ENCODE measurements around the gene ZHX3.

Gene ZHX3

DNA sequence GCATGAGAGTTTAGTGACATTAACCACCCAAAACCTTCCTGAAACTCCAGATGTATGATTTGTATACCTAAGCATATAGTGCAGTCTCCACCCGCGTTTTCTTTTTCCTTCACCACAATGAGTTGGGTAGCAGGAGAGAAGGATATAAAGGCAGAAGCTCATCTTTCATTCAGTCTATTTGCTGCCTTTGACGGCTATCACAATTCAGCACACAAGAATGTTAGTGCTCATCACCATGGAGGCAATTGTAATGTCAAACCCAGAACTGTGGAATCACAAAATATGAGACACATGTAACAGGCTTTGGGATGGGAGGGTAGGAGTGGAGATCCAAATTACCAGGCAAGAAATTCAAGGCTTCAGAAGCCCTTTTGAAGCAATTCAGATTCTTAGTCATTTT, 17.6 kb downstream of the ZHX3 start:
- DNase-seq: no peak

DNA sequence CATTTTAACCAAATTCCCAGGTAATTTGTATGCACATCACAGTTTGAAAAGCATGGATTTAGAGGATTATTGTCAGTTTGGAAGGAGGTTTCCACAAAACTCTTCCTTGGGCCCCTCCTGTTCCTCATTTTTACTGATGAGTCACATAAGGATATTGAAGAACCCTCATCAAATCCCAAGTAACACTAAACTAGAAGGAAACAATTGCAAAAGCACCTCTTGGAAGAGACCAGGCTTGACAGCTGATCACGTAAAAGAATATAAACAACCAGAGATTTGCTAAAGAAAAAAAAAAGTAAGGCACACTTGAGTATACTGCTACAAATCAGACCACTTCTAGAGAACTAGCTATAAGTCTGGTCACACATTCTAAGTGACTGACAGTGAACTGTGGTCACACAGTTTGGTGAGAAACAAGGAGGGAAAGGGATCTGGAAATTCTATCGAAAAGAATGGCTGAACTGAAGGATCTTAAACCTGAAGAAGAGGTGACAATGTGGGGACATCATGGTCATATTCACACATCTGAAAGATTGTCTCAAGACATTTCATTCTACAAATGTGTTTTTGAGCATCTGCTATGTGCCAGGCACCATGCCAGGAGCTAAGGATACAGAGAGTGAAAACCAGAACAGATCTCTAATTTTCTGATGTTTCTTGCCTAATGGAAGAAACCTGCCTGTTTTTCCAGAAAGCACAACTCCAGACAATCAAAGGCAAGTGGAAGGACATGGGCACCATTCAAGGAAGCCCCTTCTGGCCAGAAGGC, 24.1 kb downstream of the ZHX3 start:
- DNase-seq: peak in 1 of 14 donors; percentile 56

DNA sequence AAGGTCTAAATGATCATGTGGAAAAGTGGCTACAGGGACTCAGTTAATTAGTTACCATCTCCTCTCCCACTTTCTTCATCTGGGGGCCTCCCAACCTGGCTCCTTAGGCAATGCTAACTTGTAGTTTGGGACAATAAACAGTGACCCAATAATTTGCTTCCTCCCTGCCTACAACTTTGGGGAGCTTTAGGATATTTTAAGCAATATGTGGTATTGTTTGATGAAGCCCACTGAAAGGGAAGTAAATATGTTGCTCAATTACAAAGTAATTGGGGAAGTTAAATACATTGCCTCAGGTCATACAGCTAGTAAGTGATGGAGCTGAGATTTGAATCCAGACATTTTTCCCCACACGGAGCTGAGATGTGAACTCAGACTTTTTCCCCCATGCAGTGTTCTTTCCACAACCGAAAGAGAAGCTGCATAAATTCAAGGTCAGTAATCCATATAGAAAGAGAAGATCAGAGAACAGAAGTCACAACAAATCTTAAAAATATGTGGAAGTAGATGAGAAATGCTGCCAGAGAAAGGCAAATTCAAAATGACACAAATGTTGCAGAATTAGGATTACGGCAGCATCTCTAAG, 26.6 kb downstream of the ZHX3 start:
- DNase-seq: no peak

DNA sequence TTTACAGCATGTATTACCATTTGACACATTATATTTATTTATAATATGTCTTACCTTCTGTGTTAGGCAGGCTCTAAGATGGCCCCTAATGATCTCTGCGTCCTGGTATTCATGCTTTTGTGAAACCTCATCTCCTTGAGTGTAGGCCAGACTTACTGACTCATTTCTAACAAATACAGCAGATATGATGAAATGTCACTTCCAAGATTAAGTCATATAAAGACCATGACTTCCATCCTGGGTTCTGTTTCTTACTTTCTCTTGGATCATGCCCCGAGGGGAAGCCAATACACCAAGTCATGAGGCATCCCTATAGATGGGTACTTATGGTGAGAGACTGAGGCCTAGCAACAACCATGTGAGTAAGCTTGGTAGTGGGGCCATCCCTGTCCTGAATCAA, 30.2 kb downstream of the ZHX3 start:
- DNase-seq: no peak

DNA sequence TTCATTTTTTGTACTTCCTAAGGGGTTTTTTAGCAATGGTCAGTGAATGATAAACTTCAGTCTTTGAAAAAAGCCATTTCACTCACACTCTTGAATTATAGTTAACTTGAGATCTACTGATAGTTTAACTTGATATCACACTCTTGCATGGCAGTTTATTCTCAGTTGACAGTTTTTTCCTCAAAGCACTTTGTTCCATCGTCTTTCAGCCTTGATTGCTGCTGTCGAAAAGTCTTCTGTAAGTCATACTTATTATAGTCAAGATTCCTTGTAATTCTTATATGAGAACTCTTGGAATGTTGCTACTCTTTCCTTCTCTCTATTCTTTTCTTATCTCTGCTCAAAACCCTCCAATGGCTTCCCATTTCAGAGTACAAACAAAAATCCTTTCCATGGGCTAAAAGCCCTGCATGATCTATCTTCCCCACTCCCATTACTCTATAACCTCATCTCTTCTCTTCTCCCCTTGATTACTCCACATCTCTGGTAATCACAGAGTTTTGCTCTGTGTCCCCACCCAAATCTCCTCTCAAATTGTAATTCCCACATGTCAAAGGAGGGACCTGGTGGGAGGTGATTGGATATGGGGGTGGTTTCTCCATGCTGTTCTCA, 31.2 kb downstream of the ZHX3 start:
- no peak for DNase-seq

DNA sequence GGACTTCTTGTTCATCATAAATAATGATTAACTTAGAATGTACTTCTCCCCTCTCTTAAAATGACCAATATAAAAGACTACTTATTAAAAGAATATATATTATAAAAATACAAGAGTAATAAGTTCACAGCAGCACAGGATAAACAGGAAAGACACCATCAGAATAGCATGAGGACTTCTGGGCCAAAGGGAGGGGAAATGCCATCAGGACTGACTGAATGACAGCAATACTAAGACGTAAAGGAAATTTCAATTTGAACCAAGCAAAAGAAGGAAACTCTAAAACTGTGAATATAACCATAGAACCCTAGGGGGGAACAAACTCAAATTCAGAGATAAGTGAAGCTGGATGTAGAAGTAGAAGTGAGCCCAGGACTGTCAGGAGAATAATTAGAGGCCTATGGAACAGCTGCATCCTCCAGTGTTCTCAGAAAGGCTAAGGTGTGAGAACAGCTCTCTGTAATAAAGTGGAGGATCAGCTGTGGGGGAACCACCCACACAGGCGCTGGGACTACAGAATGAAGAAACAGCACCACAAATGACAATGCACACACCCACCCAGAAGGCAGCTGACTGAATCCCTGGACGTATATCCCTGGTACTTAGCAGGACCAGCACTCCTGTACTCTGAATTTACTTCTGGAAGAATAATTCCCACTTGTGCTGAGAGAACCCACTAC, 37.8 kb downstream of the ZHX3 start:
- no peak for DNase-seq

DNA sequence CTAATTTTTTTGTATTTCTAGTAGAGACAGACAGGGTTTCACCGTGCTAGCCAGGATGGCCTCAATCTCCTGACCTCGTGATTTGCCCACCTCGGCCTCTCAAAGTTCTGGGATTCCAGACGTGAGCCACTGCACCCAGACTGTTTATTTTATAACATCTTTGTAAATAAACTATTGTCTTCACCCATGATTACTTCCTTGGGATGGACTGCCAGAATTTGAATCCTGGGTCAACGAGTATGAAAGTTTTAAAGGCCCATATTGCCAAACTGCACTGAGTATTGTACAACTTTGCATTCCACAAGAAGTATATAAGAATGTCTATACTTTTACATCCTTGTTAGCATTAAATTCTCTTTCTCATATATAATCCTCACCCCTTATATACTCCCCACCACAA, 38.6 kb downstream of the ZHX3 start:
- no peak for DNase-seq

DNA sequence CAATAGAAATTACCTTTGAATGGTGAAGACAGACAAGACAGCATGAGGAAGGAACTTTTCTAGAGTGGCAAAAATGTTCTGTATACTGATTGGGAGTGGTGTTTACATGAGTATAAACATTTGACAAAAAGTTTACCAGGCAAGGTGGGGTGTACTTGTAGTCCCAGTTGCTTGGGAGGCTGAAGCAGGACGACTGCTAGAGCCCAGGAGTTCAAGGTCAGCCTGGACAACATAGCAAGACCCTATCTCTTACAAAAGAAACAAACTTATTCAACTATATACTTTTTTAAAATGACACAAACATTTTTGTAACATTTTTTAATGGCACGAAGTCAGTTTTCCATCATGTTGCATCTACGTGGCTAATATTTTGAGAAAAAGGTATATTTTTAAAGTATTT, 40.5 kb downstream of the ZHX3 start:
- DNase-seq: no peak

DNA sequence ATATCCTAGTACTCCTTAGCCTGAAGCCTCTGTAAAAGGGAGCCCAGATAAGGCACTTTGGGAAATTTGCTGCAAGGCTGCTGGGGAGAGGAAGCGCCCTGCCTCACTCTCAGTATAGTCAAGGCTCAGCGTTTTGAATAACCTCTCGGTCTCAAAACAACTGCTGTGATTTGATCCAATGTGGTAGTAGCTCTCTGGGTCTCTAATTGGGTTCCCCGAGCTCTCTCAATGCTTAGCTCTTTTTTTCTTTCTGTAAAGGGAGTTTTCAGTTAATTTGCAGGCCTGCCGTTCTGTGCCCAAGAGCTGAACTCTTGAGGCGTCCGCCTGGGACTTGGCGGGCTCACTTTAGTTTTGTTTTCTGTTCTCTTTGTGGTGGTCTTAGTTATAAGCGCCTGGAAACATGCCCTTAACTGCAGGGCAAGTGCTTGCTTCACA, 41.2 kb downstream of the ZHX3 start:
- peak in 6 of 14 donors; percentile 3 to 48 (median 27) for DNase-seq

DNA sequence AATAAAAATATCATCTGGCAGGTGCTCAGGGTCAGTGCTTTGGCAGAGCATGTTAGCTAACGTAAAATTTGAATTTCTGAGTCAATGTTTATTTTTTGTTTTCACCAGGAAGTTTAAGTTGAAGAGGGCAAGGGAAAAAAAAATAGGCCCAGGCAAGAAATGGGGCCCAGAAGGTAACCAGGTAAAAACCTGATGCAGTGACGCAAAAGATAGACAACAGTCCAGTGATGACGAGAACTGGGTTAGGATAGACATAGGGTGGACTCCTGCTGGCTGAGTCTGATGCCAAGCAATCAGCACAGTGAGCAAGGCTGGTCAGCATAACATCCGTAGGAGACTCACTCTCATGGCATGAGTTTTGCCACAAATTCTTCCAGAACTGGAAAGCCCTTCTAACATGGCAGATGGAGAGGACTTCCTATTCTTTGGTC, 42.2 kb downstream of the ZHX3 start:
- no peak for DNase-seq

DNA sequence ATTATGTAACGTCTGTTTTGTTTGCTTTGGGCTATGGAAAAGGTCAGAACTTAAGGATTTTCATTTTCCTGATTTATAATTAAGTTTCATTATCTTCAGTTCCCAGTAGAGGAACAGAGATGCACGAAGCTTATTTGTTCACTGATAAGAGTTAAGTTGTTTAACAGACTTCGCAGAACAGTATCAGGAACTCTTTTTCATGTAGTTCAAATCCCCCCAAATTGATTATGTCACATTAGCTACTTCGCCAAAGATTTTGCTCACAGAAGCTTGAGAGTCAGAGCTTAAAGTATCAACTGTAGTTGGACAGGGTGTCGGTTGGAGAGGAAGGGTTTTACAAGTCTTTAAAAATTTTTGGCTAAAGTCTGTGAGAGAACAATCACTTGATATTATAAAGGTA, 43.4 kb downstream of the ZHX3 start:
- DNase-seq: no peak

DNA sequence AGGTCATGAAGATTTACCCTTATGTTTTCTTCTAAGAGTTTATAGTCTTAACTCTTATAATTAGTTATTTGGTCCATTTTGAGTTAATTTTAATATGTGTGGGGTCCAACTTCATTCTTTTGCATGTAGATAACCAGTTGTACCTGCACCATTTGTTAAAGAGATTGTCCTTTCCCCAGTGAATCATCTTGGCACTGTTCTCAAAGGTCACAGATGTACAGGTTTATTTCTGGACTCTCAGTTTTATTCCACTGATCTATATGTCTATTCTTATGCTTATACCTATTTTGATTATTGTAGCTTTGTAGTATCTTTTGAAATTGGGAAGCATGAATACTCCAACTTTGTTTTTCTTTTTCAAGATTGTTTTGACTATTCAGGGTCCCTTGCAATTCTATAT, 44.1 kb downstream of the ZHX3 start:
- DNase-seq: no peak

DNA sequence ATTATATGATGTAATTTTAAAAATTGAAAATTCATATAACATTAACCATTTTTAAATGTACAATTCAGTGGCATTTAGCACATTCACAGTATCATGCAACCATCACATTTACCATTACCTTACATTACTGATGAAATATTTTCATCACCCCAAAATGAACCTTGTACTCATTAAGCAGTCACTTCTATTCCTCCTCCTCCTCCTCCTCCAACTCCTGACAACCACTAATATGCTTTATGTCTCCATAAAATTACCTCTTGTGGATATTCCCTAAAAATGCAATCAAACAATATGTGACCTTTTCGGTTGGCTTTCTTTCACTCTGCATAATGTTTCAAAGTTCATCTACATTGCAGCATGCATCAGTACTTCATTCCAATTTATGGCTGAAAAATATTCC, 45.2 kb downstream of the ZHX3 start:
- no peak for DNase-seq

DNA sequence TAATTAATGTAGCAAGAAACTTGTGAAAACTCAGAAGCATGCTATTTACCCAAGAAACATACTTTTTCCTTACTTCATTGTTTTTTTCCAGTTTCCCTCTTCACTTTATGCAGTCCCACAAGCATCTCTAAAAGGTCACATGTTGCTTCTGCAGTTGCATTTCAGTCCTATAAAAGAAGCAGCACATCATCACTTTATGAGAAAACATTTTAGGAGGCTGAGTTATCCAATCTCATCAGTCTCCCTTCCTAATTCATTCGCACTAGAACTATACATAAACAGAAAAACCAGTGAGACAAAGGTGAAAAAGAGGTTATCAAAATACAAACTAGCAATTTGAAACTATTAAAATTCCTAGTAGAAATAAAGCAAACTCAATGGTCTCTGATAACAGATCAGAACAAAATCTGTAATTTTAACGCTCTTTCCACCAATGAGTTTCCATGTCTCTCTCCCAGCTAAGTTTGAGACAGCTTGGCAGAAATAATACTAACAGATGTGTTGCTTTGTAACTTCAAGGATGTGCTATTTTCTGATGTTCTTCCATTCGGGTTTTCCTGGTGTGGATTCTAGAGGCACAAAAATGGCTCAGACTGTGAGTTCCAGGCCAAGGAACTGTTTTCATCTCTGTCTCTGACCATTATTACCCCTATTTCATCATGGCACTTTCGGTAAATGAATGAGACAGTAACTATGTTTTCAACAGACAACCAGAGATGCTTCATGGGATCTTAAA, 48.4 kb downstream of the ZHX3 start:
- no peak for DNase-seq

DNA sequence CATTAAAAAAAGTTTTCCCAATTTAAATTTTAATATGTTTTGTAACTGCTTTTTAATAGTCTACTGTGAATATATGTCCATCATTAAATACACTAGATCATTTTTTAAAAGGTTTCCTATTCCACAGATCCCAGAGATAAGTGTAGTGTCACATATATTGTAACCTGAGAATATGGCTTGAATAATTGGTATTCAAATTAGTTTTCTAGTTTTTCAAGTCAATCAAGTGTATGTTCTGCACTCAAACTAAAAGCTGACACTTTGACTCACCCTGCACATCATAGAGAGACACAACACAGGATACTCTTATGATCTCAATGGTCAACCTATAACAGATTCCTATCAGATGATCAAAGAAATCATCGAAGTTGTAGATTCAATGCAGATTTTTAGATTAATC, 49.1 kb downstream of the ZHX3 start:
- DNase-seq: no peak

DNA sequence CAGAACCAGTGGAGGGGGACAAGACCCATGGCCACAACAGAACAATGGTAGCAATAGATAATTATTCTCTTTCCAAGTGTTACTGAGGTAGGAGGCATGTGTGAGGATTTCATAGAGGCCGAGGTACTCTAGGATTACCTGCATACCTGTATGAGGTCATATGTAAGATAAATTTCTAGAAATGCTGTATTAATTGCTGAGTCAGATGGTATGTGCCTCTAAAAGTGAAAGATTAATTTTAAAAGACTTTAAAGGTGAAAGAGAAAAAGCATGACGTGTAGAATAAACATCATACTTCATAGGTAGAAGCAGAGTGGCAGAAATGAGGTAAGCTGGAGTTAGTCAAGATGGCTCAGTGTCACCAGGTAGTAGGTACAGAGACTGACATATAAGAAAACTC, 51.6 kb downstream of the ZHX3 start:
- DNase-seq: no peak

DNA sequence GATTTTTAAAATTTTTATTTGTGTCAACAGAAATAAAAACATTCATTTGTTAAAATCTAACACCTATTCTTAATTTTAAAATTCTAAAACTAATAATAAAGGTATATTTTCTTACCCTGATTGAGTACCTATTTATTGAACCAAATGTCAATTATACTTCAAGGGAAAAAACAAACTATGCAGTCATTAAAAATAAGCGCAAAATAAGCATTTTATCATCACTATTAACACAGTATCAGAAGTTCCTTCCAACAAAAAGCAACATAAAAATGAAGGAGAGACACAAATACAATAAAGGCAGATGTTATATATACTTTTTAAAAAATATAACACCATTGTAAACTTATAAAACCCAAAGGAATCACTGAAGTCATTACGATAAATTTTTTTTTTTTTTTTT, 52.7 kb downstream of the ZHX3 start:
- DNase-seq: no peak

DNA sequence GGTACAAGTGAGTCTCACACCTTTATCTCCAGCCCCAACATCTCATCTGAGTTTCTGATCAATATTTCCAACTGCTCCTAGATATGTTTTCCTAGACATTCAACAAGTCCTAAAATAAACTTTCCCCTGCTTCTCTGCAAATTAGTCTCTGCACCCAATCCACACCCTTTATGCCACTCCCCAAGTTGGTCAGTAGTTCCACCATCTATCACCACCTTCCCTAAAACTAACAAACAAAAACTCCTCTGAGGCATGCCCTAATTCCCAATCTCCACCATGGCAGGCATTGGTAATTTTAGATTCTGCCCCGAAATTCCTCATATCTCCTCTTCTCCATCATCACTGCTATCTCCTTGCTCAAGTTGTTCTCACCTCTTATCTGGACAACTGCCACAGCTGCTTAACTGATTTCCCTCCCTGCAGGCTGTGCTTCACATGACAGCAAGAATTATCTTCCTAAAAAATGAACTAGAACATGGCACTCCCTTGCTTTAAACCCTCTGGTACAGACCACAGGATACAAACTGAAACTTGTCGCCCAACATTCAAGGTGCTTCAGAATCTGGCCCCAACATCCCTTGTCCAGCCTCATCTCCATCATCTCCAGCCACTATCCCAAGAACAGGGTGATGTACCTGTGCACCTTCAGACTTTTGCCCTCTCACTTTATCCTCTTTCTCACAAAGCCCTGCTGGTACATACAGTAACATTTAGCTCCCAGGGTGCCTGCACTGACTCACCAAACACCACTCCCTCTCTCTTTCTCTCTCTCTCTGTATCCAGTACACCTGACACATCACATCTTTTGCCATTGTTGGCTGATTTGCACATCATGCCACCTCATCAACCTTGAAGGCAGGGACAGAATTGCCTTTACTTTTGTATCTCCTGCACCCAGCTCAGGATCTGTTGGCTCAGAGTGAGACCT, 55.5 kb downstream of the ZHX3 start:
- DNase-seq: no peak

DNA sequence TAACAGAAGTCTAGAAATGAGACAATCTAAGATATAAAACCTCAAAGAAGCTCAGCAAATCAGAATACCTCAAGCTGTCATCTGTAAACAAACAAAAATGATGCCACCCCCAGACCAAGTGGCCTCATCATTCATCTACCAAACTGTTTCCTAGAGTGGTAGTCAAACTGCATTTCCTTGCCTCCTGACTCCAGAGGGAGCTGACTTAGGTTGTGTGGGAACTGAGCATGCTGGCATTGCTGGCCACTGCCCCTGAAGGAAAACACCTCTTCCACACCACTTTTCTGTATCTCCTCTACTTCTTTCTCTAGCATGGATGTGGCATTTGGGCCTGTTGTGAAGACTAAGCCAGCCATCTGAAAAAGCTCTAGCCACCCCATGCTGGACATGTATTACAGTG, 56.3 kb downstream of the ZHX3 start:
- DNase-seq: no peak

DNA sequence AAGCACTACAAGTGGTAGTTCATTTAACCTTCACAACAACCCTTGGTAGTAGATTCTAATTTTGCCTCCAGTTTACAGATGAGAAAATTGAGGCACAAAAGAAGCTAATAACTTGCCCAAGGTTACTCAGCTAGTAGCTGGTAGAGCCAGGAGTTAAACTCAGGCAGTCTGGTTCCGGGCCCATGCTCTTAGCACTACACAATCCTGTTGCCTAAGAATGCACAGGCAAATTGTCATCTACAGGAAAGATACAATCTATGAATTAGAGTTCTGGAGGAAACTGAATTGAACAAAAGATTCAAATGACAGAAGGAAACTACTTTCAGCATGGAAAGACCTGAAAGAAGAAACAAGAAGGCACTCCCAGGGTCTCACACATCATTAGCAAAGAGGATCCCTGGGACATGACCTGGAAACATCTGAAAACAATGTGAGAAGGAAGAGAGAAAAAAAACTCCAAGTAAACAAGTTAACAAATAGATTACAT, 56.8 kb downstream of the ZHX3 start:
- no peak for DNase-seq

DNA sequence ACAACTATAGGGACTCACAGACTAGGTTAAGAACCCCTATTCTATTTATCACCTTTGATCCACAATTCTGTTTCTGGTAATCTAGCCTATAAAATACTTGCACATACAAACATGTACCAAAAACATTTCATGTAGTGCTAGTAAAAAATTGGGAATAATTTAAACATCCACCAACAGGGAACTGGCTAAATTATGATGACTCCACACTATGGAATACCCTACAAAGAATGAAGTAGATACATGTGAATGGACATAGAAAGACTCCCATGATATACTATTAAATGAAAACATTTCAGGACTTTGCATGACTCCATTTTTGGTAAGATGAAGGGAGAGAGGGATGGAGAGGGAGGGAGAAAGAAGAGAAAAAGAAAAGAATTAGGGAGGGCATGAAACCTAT, 58.2 kb downstream of the ZHX3 start:
- no peak for DNase-seq

Measured in C1 segment of cervical spinal cord (tissue), 14 donors.